K562 (cell line): ENCODE data around the gene CBX4. TPM values are rescaled to one million over a fixed set of nuclear protein-coding genes. Genes with fewer than 3 reads are reported as not detected.

ENCODE experiments used
- ATAC-seq: fragments of 200-7000 bp; cut with Tn5 transposase; 3 replicates; pipeline ENCODE4 v1.9.1; 2020; ENCODE audit warnings: moderate library complexity
- BruUV-seq: library from RNA; stranded (reverse); fragments of 400-500 nt; replicated peaks from 2 replicates; lab custom pipeline; 2021; lab: Mats Ljungman, UMichigan
- CTCF ChIA-PET: fragments of 300-600 bp; formaldehyde crosslinking; extraction: SDS; loops from one replicate; lab custom pipeline; 2021; ENCODE audit warnings: low intra/inter-chr PET ratio; lab: Yijun Ruan, JAX
- POLR2A ChIA-PET: fragments of 300-600, 350-650 bp; sonication (Branson Sonifier 250); formaldehyde crosslinking; extraction: SDS; loops from one replicate; lab custom pipeline; 2021; ENCODE audit warnings: antibody characterized with exemption, inconsistent platforms; lab: Yijun Ruan, JAX
- DNase-seq, 4 experiments: peaks; one replicate each; pipeline versions ENCODE4 v3.0.0 to v3.0.0-alpha.2; 2011 to 2018; ENCODE audit warnings: low spot score in 3 of 4, mixed read lengths in 3 of 4; ENCODE audit errors: extremely low read depth in 1 of 4
- FAIRE-seq: peaks from 2 replicates; lab custom pipeline; 2011; peaks lifted over from hg19 to GRCh38; lab: Jason Lieb, UNC
- H2AFZ ChIP-seq: 2 replicates; pipeline ENCODE4 v1.6.0; 2011; ENCODE audit warnings: low read depth, low read length, control low read depth, inconsistent platforms
- H3K27ac ChIP-seq: fragments of 200-600 bp; 3 replicates; pipeline ENCODE4 v1.8.0; 2011; ENCODE audit warnings: low read depth, mild to moderate bottlenecking, control low read depth, inconsistent platforms, low read length, moderate library complexity, mixed read lengths; ENCODE audit errors: extremely low read depth
- H3K27me3 ChIP-seq, 2 experiments: fragments of 300-600 bp in 1 of 2; 2 replicates in 1 of 2; 3 replicates in 1 of 2; pipeline versions ENCODE4 v1.6.0 to v1.8.0; 2011; ENCODE audit warnings: inconsistent platforms in 2 of 2, low read length in 2 of 2, mild to moderate bottlenecking in 1 of 2, mixed read lengths in 1 of 2, moderate library complexity in 1 of 2; ENCODE audit not compliant: control insufficient read depth in 2 of 2, insufficient read depth in 2 of 2
- H3K36me3 ChIP-seq: fragments of 300-600 bp; 3 replicates; pipeline ENCODE4 v1.8.0; 2011; ENCODE audit warnings: mild to moderate bottlenecking, low read length, inconsistent platforms; ENCODE audit not compliant: control insufficient read depth, insufficient read depth
- H3K4me1 ChIP-seq, 2 experiments: fragments of 200-600 bp in 1 of 2; replicated peaks in 1 of 2; 2 replicates in 1 of 2; 3 replicates in 1 of 2; pipeline versions ENCODE4 v1.5.1 to v1.8.0; 2011; ENCODE audit warnings: inconsistent platforms in 2 of 2, low read length in 2 of 2, mild to moderate bottlenecking in 1 of 2, mixed read lengths in 1 of 2, moderate library complexity in 1 of 2; ENCODE audit not compliant: control insufficient read depth in 2 of 2, insufficient read depth in 2 of 2
- H3K4me2 ChIP-seq: 2 replicates; pipeline ENCODE4 v1.6.1; 2011; ENCODE audit warnings: low read length, control low read depth, inconsistent platforms, mixed read lengths; ENCODE audit not compliant: insufficient read depth
- H3K4me3 ChIP-seq: fragments of 200-600 bp; sonication (generic), shearing (Covaris generic); 2 replicates; pipeline ENCODE4 v1.5.1; 2016; ENCODE audit warnings: control low read depth, inconsistent platforms
- H3K79me2 ChIP-seq: fragments of 200-600 bp; 3 replicates; pipeline ENCODE4 v1.8.0; 2011; ENCODE audit warnings: low read length, inconsistent platforms; ENCODE audit not compliant: control insufficient read depth, insufficient read depth
- H3K9ac ChIP-seq, 2 experiments: 2 replicates each; pipeline versions ENCODE4 v1.6.0 to v1.6.1; 2011; ENCODE audit warnings: low read depth in 2 of 2, low read length in 2 of 2, control low read depth in 1 of 2, inconsistent platforms in 1 of 2, mild to moderate bottlenecking in 1 of 2, mixed read lengths in 1 of 2; ENCODE audit not compliant: insufficient read depth in 1 of 2
- H3K9me1 ChIP-seq: one replicate; pipeline ENCODE4 v1.6.0; 2011; ENCODE audit warnings: inconsistent platforms, mild to moderate bottlenecking, low read length, moderate library complexity; ENCODE audit not compliant: control insufficient read depth, insufficient read depth
- H3K9me3 ChIP-seq: replicated peaks from 2 replicates; pipeline ENCODE4 v1.5.1; 2011; ENCODE audit warnings: low read depth, low read length, inconsistent platforms; ENCODE audit not compliant: control insufficient read depth, insufficient read depth
- H4K20me1 ChIP-seq: replicated peaks from 2 replicates; pipeline ENCODE4 v1.6.1; 2011; ENCODE audit warnings: low read length, inconsistent platforms, mixed read lengths; ENCODE audit not compliant: control insufficient read depth, insufficient read depth
- FOS ChIP-seq: IDR thresholded peaks from 3 replicates; pipeline ENCODE4 v1.6.1; 2011; ENCODE audit not compliant: insufficient read length; ENCODE audit errors: extremely low read depth
- FOXA1 ChIP-seq: fragments of 450-650 bp; IDR thresholded peaks from 2 replicates; pipeline ENCODE4 v1.6.1; 2016; ENCODE audit warnings: mild to moderate bottlenecking, borderline replicate concordance
- KDM5B ChIP-seq: fragments of 200-600 bp; sonication (generic); IDR thresholded peaks from 2 replicates; pipeline ENCODE4 v1.6.1; 2012; ENCODE audit warnings: low read depth, mild to moderate bottlenecking, moderate library complexity, low read length, control low read depth, inconsistent platforms; ENCODE audit not compliant: insufficient replicate concordance
- MECOM ChIP-seq: fragments of 250-450 bp; sonication (Bioruptor Pico); IDR thresholded peaks from 2 replicates; pipeline ENCODE4 v1.8.0; 2022; ENCODE audit warnings: inconsistent platforms
- MTA3 ChIP-seq: fragments of 450-650 bp; formaldehyde crosslinking; IDR thresholded peaks from 2 replicates; pipeline ENCODE4 v1.6.1; 2017; ENCODE audit warnings: mild to moderate bottlenecking, borderline replicate concordance
- SOX6 ChIP-seq: fragments of 450-650 bp; IDR thresholded peaks from 2 replicates; pipeline ENCODE4 v1.6.1; 2014; ENCODE audit warnings: mild to moderate bottlenecking
- ZNF699 ChIP-seq: fragments of 250-450 bp; sonication (Bioruptor Pico); IDR thresholded peaks from 2 replicates; pipeline ENCODE4 v1.8.0; 2021; ENCODE audit warnings: mild to moderate bottlenecking, moderate library complexity; ENCODE audit not compliant: insufficient replicate concordance
- WGBS: fragments of 100-300 bp; shearing (Covaris generic); methylation state at CpG from one replicate; pipeline ENCODE4 v1.1.6; 2016; ENCODE audit warnings: low coverage, mixed read lengths; ENCODE audit not compliant: insufficient coverage; ENCODE audit errors: missing lambda C conversion rate; 5-methylcytosine and 5-hydroxymethylcytosine counted together
- in situ Hi-C: fragments of 300-500 bp; cut with MboI; formaldehyde crosslinking; loops from 4 replicates; pipeline ENCODE4 v1.15.0; 2018; ENCODE audit warnings: inconsistent platforms, mixed read lengths
- intact Hi-C: fragments of 100-400 bp; cut with micrococcal nuclease; formaldehyde crosslinking; loops from 2 replicates; pipeline ENCODE4 v1.14.2; 2022
- polyA plus RNA-seq, 8 experiments: library from polyadenylated mRNA; depleted of rRNA in 4 of 8; stranded (reverse) in 5 of 8; unstranded in 3 of 8; fragments of >200 nt; fragmentation: Nextera tagmentation in 2 of 8; fragmentation: Illumina TruSeq in 1 of 8; extraction: Ambion mirVana in 2 of 8; extraction: Trizol in 1 of 8; gene quantifications; 2 replicates each; pipeline versions ENCODE4 v1.2.1 to v1.2.3, GENCODE V29; 2011 to 2014; ENCODE audit warnings: inconsistent platforms in 1 of 8, missing spikeins in 1 of 8
- total RNA-seq, 7 experiments: library from RNA; depleted of rRNA in 6 of 7; stranded (reverse); fragments of >200 nt in 6 of 7; fragmentation: Illumina TruSeq in 2 of 7; extraction: Trizol in 2 of 7; gene quantifications; 2 replicates each; pipeline versions ENCODE4 v1.2.1 to v1.2.3, GENCODE V29; 2011 to 2021; ENCODE audit warnings: low replicate concordance in 1 of 7
- TF ChIP-seq, protein P1 (sequence below): sonication (generic); formaldehyde crosslinking; IDR thresholded peaks from 2 replicates; pipeline ENCODE4 v1.8.1; 2023; ENCODE audit warnings: mild to moderate bottlenecking, missing genetic modification reagents
- TF ChIP-seq, protein P2 (sequence below), 2 experiments: fragments of 450-650 bp; formaldehyde crosslinking in 1 of 2; IDR thresholded peaks; 2 replicates each; pipeline versions ENCODE4 v1.4.0 to v1.6.1; 2014 to 2020; ENCODE audit warnings: mild to moderate bottlenecking in 2 of 2, borderline replicate concordance in 1 of 2, low read depth in 1 of 2

The CBX4 gene
- total and polyA plus RNA-seq, 9 of the 15 experiments (the other 6 are each of a cell fraction or from before 2014, with no cell fraction given) = 0.98 to 50.5 (median 10.0) TPM

DNA sequence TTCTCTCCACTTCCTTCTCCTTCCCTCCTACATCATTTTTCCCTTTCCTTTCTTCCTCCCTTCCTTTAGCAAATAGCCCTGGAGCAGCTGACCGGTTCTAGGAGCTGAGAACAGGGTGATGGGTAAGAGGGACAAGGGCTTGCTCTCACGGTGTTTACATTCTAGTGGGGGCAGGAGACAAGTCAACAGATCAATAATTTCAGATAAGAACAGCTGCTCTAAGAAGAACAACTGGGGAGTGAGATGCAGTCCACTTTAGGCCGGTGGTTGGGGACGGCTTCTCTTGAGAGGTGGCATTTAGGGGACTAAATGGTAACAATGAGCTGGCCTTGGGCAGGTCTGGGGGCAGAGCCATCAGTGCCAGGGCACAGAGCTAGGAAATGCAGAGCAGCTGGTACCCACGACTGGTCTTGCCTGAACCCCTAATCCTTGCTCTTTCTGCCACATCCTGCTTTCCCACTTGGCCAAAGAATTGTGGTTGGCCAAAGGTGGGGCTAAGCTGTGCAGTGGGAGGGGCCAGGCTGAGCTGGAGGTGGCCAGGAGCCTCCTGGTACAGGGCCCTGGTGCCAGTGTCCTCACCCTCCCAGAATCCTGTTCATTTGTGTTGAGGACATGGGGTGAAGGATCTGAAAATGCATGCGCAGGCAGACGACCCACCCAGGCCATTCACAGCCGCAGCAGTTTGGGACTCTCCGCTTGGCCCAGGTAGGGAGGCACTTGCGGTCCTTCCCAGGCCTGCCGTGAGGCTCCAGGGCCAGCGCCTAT is 17.7 kb downstream of the CBX4 start:
- H3K4me2 ChIP-seq = no peak overlapping the region
- 56% methylated on average over 12 of the region's 12 CpGs for WGBS
- intact Hi-C loops = no loop called here
- H3K9me1 ChIP-seq = no peaks in the 10 kb centered on the region
- H3K4me3 ChIP-seq = no peak overlapping the region
- peaks cover 56 to 59% of the 10 kb centered on the region in 2 experiments for H3K4me1 ChIP-seq
- DNase-seq (peak in 1 of 4 experiments; percentile 18), ATAC-seq (no peak), FAIRE-seq (no peak)
- H3K79me2 ChIP-seq = peaks cover 23% of the 10 kb centered on the region
- no TSS peak for BruUV-seq
- in situ Hi-C loops = no loop called here
- no peak overlapping the region for H2AFZ ChIP-seq
- H3K27me3 ChIP-seq = no peaks in the 10 kb centered on the region
- peak overlapping the region in 1 of 2 experiments; percentile 68; a peak in 2 of 4 replicates for H3K9ac ChIP-seq
- no peaks in the 10 kb centered on the region for H4K20me1 ChIP-seq
- ChIA-PET POLR2A (interaction anchor here (0.6 to 18.8 kb wide), 5 partner anchors 8 to 45 kb away, joined by 3 to 386 read pairs (median 9); partner anchors contain the start of genes CBX4 and CBX8), CTCF (no interaction called here)
- no peaks in the 10 kb centered on the region for H3K9me3 ChIP-seq
- no peak overlapping the region for H3K27ac ChIP-seq
- H3K36me3 ChIP-seq = no peaks in the 10 kb centered on the region
- TF ChIP-seq, protein P1, sequence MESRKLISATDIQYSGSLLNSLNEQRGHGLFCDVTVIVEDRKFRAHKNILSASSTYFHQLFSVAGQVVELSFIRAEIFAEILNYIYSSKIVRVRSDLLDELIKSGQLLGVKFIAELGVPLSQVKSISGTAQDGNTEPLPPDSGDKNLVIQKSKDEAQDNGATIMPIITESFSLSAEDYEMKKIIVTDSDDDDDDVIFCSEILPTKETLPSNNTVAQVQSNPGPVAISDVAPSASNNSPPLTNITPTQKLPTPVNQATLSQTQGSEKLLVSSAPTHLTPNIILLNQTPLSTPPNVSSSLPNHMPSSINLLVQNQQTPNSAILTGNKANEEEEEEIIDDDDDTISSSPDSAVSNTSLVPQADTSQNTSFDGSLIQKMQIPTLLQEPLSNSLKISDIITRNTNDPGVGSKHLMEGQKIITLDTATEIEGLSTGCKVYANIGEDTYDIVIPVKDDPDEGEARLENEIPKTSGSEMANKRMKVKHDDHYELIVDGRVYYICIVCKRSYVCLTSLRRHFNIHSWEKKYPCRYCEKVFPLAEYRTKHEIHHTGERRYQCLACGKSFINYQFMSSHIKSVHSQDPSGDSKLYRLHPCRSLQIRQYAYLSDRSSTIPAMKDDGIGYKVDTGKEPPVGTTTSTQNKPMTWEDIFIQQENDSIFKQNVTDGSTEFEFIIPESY (CRISPR knock-in tag) = no peak
- TF ChIP-seq FOS (no peak), MTA3 (no peak), SOX6 (no peak), ZNF699 (CRISPR knock-in tag) (no peak), MECOM (CRISPR knock-in tag) (no peak), KDM5B (no peak), FOXA1 (no peak)
- TF ChIP-seq, protein P2, sequence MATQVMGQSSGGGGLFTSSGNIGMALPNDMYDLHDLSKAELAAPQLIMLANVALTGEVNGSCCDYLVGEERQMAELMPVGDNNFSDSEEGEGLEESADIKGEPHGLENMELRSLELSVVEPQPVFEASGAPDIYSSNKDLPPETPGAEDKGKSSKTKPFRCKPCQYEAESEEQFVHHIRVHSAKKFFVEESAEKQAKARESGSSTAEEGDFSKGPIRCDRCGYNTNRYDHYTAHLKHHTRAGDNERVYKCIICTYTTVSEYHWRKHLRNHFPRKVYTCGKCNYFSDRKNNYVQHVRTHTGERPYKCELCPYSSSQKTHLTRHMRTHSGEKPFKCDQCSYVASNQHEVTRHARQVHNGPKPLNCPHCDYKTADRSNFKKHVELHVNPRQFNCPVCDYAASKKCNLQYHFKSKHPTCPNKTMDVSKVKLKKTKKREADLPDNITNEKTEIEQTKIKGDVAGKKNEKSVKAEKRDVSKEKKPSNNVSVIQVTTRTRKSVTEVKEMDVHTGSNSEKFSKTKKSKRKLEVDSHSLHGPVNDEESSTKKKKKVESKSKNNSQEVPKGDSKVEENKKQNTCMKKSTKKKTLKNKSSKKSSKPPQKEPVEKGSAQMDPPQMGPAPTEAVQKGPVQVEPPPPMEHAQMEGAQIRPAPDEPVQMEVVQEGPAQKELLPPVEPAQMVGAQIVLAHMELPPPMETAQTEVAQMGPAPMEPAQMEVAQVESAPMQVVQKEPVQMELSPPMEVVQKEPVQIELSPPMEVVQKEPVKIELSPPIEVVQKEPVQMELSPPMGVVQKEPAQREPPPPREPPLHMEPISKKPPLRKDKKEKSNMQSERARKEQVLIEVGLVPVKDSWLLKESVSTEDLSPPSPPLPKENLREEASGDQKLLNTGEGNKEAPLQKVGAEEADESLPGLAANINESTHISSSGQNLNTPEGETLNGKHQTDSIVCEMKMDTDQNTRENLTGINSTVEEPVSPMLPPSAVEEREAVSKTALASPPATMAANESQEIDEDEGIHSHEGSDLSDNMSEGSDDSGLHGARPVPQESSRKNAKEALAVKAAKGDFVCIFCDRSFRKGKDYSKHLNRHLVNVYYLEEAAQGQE (IDR thresholded peaks at IDR 0.05; ENCODE audit: borderline replicate concordance) = no peak
- TF ChIP-seq, protein P2 (CRISPR knock-in tag; IDR thresholded peaks at IDR 0.05; ENCODE audit: low read depth) = no peak
